ENCODE data around the gene NHERF1. TPM values are rescaled to one million over a fixed set of nuclear protein-coding genes. Genes with fewer than 3 reads are reported as not detected.

NHERF1 gene
- total and polyA plus RNA-seq, 9 of the 15 experiments (the other 6 are each of a cell fraction or from before 2014, with no cell fraction given) = 11.4 to 79.9 (median 36.9) TPM

DNA sequence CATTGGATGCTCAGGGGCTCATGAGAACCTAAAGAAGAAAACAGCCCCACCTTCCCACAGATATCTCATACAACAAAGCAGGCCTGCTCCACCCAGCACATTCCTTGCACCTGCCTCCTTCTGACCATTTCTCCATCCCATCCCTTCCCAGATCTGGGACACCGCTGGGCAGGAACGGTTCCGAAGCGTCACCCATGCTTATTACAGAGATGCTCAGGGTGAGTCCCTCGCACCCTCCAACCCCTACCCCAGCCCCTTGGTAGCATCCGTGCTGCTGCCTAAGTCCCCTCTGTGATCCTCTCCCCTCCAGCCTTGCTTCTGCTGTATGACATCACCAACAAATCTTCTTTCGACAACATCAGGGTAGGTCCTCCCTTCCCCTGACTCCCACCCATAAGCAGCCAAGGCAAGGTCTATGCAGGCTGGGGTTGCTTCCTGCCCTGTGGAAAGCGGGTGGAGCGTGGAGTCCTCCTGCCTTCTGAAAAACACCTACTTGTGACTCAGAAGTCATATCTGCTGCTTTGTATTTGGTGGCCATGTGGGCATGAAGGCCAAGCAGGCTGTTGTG, 5.4 kb upstream of the NHERF1 start:
- 4% methylated on average over 8 of the region's 9 CpGs for WGBS (ENCODE audit: insufficient coverage, low coverage, missing lambda C conversion rate)
- H3K27ac ChIP-seq (ENCODE audit: extremely low read depth, low read depth, low read length) = no peak overlapping the region
- CTCF ChIA-PET (ENCODE audit: low intra/inter-chr PET ratio) = interaction anchor here (0.6 kb wide), 1 partner anchor 124 kb away, joined by 4 read pairs; no protein-coding TSS in a partner anchor
- no peak for FAIRE-seq
- H3K9me1 ChIP-seq (ENCODE audit: control insufficient read depth, insufficient read depth, low read length) = no peaks in the 10 kb centered on the region
- no peak for ATAC-seq
- POLR2A ChIA-PET = interaction anchor here (1.1 kb wide), 1 partner anchor 17 kb away, joined by 3 read pairs; no protein-coding TSS in a partner anchor
- H3K9ac ChIP-seq (ENCODE audit: insufficient read depth in 1 of 2, low read depth in 2 of 2, low read length in 2 of 2) = no peak overlapping the region
- no TSS peak for BruUV-seq (replicated peaks)
- no peak overlapping the region for H2AFZ ChIP-seq (ENCODE audit: low read depth, low read length)
- H3K9me3 ChIP-seq (replicated peaks; ENCODE audit: control insufficient read depth, insufficient read depth, low read depth, low read length) = no peaks in the 10 kb centered on the region
- H4K20me1 ChIP-seq (replicated peaks; ENCODE audit: control insufficient read depth, insufficient read depth, low read length) = peaks cover 5% of the 10 kb centered on the region; the same call in 1 of the 2 replicates
- no peaks in the 10 kb centered on the region for H3K79me2 ChIP-seq (ENCODE audit: control insufficient read depth, insufficient read depth, low read length)
- no peaks in the 10 kb centered on the region for H3K36me3 ChIP-seq (ENCODE audit: control insufficient read depth, insufficient read depth, low read length)
- peaks cover 24 to 39% of the 10 kb centered on the region in 2 experiments for H3K4me1 ChIP-seq (replicated peaks in 1 of 2; ENCODE audit: control insufficient read depth in 2 of 2, insufficient read depth in 2 of 2, low read length in 2 of 2)
- peaks cover 20 to 42% of the 10 kb centered on the region in 2 experiments; a peak in 4 of 5 replicates for H3K27me3 ChIP-seq (ENCODE audit: control insufficient read depth in 2 of 2, insufficient read depth in 2 of 2, low read length in 2 of 2)
- H3K4me2 ChIP-seq (ENCODE audit: insufficient read depth, low read length) = no peak overlapping the region
- H3K4me3 ChIP-seq = no peak overlapping the region
- TF ChIP-seq RBBP5 (IDR thresholded peaks at IDR 0.05; ENCODE audit: borderline replicate concordance, insufficient read depth, low read length, poor library complexity, severe bottlenecking) = no peak
- no peak for TF ChIP-seq LCOR (CRISPR knock-in tag; IDR thresholded peaks at IDR 0.05)
- TF ChIP-seq, protein P1, sequence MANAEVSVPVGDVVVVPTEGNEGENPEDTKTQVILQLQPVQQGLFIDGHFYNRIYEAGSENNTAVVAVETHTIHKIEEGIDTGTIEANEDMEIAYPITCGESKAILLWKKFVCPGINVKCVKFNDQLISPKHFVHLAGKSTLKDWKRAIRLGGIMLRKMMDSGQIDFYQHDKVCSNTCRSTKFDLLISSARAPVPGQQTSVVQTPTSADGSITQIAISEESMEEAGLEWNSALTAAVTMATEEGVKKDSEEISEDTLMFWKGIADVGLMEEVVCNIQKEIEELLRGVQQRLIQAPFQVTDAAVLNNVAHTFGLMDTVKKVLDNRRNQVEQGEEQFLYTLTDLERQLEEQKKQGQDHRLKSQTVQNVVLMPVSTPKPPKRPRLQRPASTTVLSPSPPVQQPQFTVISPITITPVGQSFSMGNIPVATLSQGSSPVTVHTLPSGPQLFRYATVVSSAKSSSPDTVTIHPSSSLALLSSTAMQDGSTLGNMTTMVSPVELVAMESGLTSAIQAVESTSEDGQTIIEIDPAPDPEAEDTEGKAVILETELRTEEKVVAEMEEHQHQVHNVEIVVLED (CRISPR knock-in tag; IDR thresholded peaks at IDR 0.05) = no peak
- TF ChIP-seq, protein P2, sequence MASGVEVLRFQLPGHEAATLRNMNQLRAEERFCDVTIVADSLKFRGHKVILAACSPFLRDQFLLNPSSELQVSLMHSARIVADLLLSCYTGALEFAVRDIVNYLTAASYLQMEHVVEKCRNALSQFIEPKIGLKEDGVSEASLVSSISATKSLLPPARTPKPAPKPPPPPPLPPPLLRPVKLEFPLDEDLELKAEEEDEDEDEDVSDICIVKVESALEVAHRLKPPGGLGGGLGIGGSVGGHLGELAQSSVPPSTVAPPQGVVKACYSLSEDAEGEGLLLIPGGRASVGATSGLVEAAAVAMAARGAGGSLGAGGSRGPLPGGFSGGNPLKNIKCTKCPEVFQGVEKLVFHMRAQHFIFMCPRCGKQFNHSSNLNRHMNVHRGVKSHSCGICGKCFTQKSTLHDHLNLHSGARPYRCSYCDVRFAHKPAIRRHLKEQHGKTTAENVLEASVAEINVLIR (CRISPR knock-in tag; IDR thresholded peaks at IDR 0.05) = no peak
- TF ChIP-seq ZNF311 (CRISPR knock-in tag; IDR thresholded peaks at IDR 0.05) = no peak
- TF ChIP-seq TEAD4 (IDR thresholded peaks at IDR 0.05; ENCODE audit: low read length) = no peak
- TF ChIP-seq TEAD4 (CRISPR knock-in tag; IDR thresholded peaks at IDR 0.05; ENCODE audit: borderline replicate concordance) = no peak
- TF ChIP-seq MAFK (IDR thresholded peaks at IDR 0.05; ENCODE audit: low read length) = no peak
- TF ChIP-seq, protein P3, sequence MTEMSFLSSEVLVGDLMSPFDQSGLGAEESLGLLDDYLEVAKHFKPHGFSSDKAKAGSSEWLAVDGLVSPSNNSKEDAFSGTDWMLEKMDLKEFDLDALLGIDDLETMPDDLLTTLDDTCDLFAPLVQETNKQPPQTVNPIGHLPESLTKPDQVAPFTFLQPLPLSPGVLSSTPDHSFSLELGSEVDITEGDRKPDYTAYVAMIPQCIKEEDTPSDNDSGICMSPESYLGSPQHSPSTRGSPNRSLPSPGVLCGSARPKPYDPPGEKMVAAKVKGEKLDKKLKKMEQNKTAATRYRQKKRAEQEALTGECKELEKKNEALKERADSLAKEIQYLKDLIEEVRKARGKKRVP (CRISPR knock-in tag; IDR thresholded peaks at IDR 0.05) = no peak
- no peak for TF ChIP-seq XRCC4 (IDR thresholded peaks at IDR 0.05; ENCODE audit: extremely low read depth, insufficient read depth, insufficient read length)
- TF ChIP-seq ZNF277 (CRISPR knock-in tag; IDR thresholded peaks at IDR 0.05; ENCODE audit: borderline replicate concordance) = no peak
- no peak for TF ChIP-seq ZNF41 (CRISPR knock-in tag; conservative IDR thresholded peaks at IDR 0.05)
- no peak for TF ChIP-seq ATF1 (CRISPR knock-in tag; IDR thresholded peaks at IDR 0.05)
- TF ChIP-seq ATF1 (tag; IDR thresholded peaks at IDR 0.05) = no peak
- TF ChIP-seq ZBED1 (IDR thresholded peaks at IDR 0.05) = no peak
- no peak for TF ChIP-seq ZNF232 (CRISPR knock-in tag; IDR thresholded peaks at IDR 0.05)
- intact Hi-C loops (cut with micrococcal nuclease) = loop anchor here (5.0 kb wide), 1 partner anchor 109 kb away; no protein-coding TSS in a partner anchor
- no peak for DNase-seq (ENCODE audit: extremely low read depth in 1 of 4, low spot score in 3 of 4)
- in situ Hi-C loops (cut with MboI) = loop anchor here (5.0 kb wide), 1 partner anchor 214 kb away; no protein-coding TSS in a partner anchor
